ENCODE results near the gene NTN1. TPM values are rescaled to one million over a fixed set of nuclear protein-coding genes. Genes with fewer than 3 reads are reported as not detected.

Gene NTN1
- polyA plus RNA-seq, 1 experiment: 0.05 TPM

DNA sequence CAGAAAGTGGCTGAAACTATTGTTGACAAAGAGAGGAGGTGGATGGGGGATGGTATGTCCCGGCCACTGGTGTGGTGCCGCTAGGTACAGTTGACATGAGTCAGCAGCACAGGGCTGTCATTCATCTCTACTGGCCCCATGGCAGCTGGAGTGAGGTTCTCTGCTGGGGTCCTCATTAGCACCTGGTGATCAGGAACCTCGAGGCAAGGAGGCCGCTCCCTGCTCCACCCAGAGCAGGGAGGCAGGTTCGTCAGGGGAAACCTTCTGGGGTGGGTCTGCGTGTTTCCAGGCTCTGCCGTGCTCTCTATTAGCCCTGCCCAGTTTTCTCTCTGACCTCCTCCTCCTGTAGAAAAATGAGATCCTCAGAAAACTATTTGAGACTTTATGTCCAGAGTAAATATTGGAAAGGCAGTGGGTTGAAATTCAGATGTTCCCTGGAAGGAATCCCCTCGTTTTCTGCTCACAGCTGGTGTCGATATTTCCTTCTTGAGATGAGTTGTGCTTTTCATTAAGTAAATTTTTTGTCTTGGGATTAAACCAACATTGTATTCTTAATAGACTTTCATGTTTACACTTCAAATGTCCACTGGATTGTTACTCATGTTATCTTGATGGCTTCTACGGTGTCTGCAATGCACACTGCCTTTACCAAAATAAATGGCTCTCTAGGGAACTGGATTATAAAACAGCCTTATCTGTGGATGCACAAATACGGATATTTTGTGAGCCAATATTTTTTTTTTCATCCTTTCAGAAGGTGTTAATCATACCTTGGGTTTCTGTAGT, 7.1 kb downstream of the NTN1 start:
- Histone ChIP-seq H3K27ac (ENCODE audit: low read depth, low read length) (no peak overlapping the region), H3K27me3 (ENCODE audit: control insufficient read depth, insufficient read depth, low read length) (peaks cover 15% of the 10 kb centered on the region), H3K4me3 (ENCODE audit: low read depth, low read length) (no peak overlapping the region), H3K9me3 (ENCODE audit: control insufficient read depth, insufficient read depth, low read length) (no peaks in the 10 kb centered on the region)
- POLR2A ChIA-PET: no interaction called here
- DNase-seq (ENCODE audit: low read depth, low spot score): no peak
- CTCF ChIA-PET: no interaction called here
- TF ChIP-seq, protein P1, sequence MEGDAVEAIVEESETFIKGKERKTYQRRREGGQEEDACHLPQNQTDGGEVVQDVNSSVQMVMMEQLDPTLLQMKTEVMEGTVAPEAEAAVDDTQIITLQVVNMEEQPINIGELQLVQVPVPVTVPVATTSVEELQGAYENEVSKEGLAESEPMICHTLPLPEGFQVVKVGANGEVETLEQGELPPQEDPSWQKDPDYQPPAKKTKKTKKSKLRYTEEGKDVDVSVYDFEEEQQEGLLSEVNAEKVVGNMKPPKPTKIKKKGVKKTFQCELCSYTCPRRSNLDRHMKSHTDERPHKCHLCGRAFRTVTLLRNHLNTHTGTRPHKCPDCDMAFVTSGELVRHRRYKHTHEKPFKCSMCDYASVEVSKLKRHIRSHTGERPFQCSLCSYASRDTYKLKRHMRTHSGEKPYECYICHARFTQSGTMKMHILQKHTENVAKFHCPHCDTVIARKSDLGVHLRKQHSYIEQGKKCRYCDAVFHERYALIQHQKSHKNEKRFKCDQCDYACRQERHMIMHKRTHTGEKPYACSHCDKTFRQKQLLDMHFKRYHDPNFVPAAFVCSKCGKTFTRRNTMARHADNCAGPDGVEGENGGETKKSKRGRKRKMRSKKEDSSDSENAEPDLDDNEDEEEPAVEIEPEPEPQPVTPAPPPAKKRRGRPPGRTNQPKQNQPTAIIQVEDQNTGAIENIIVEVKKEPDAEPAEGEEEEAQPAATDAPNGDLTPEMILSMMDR (IDR thresholded peaks at IDR 0.05; ENCODE audit: low read depth, low read length): no peak

DNA sequence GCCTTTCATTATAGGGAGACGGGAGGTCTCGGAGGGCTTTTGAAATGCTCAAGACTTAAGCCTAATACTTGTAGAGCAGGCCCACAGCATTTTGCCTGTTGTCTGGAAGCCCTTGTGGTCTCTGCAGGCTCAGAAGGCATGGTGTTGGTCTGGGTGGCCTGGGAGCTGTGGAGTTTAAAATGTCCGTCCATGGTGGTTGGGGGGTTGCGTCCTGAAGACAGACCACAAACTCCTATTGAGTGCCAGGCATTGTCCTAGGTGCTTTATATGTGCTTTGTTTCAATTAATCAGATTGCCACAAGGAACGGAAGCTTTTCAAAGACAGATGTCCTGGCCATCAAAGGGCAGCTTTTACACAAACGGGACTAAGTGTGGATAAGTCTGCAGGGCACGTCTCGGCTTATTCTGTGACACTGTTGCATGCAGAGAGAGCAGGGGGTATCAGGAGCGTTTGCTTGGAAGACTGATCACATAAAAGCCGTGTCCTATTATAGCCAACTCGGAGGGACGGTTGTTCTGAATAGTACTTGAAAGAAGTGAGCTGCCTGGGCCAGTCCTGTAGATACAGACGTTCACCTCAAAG, 7.8 kb downstream of the NTN1 start:
- H3K4me3 ChIP-seq (ENCODE audit: low read depth, low read length): no peak overlapping the region
- peaks cover 8% of the 10 kb centered on the region for H3K27me3 ChIP-seq (ENCODE audit: control insufficient read depth, insufficient read depth, low read length)
- TF ChIP-seq, protein P1 (IDR thresholded peaks at IDR 0.05; ENCODE audit: low read depth, low read length): no peak
- no peak for DNase-seq (ENCODE audit: low read depth, low spot score)
- H3K27ac ChIP-seq (ENCODE audit: low read depth, low read length): no peak overlapping the region
- ChIA-PET POLR2A (no interaction called here), CTCF (no interaction called here)
- H3K9me3 ChIP-seq (ENCODE audit: control insufficient read depth, insufficient read depth, low read length): no peaks in the 10 kb centered on the region

DNA sequence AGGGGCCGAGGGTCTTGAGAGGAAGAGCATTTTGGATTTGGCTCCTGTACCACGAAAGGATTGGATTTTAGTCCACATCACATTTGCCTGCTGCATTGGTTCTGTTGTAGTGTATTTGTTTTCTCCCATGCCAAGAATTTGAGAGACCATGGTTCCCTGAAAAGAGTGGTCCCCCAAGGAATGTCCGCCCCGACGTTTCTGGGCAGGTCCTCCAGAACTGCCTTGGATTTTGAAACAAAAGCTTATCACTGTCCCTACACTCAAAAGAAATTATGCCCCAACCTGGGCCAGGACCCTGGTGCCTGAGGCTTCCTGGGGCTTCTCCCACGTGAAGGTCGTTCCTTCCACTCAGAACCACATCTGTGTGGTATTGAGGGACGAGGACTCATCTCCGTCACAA, 10.8 kb downstream of the NTN1 start:
- ChIA-PET POLR2A (no interaction called here), CTCF (no interaction called here)
- TF ChIP-seq, protein P1 (IDR thresholded peaks at IDR 0.05; ENCODE audit: low read depth, low read length): no peak
- no peak overlapping the region for H3K4me3 ChIP-seq (ENCODE audit: low read depth, low read length)
- no peak for DNase-seq (ENCODE audit: low read depth, low spot score)
- no peak overlapping the region for H3K27ac ChIP-seq (ENCODE audit: low read depth, low read length)
- H3K27me3 ChIP-seq (ENCODE audit: control insufficient read depth, insufficient read depth, low read length): no peaks in the 10 kb centered on the region
- H3K9me3 ChIP-seq (ENCODE audit: control insufficient read depth, insufficient read depth, low read length): no peaks in the 10 kb centered on the region

DNA sequence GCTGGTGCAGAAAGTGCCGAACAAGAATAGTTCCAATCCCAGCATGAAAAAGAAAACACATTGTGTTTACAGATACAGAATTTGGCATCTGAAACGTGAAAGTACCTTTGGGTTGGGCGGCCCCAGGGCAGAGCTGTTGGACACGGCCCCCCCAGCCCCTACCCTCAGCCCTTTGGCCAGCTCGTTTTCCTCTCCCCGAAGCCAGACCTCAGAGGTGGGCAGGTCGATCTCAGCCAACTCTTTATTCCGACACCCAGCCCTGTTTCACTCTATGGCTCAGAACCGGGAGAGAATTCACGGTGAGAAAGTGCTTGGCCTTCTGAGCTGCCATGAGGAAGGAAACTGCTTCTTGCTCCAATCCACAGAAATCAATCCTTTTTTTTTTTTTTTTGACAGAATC, 11.3 kb downstream of the NTN1 start:
- POLR2A ChIA-PET: no interaction called here
- no peak overlapping the region for H3K4me3 ChIP-seq (ENCODE audit: low read depth, low read length)
- H3K9me3 ChIP-seq (ENCODE audit: control insufficient read depth, insufficient read depth, low read length): no peaks in the 10 kb centered on the region
- H3K27me3 ChIP-seq (ENCODE audit: control insufficient read depth, insufficient read depth, low read length): no peaks in the 10 kb centered on the region
- DNase-seq (ENCODE audit: low read depth, low spot score): no peak
- CTCF ChIA-PET: no interaction called here
- H3K27ac ChIP-seq (ENCODE audit: low read depth, low read length): no peak overlapping the region
- TF ChIP-seq, protein P1 (IDR thresholded peaks at IDR 0.05; ENCODE audit: low read depth, low read length): no peak

DNA sequence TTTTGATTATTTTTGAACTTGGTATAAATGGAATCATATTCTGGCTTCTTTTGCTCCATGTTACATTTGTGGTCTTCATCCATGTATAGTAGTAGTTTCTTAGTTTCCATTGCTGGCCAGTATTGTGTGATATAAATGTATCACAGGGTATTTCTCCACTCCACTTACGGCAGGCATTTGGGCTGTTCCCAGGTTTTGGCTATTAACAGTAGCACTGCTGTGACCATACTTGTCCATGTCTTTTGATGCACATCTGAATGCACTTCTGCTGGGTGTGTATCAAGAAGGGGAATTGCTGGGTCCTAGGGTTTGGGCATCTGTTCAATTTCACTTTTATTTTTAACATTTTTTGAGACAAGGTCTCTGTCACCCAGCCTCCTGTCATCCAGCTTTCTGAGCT, 13.9 kb downstream of the NTN1 start:
- Histone ChIP-seq H3K27ac (ENCODE audit: low read depth, low read length) (no peak overlapping the region), H3K4me3 (ENCODE audit: low read depth, low read length) (no peak overlapping the region), H3K27me3 (ENCODE audit: control insufficient read depth, insufficient read depth, low read length) (no peaks in the 10 kb centered on the region), H3K9me3 (ENCODE audit: control insufficient read depth, insufficient read depth, low read length) (no peaks in the 10 kb centered on the region)
- CTCF ChIA-PET: no interaction called here
- TF ChIP-seq, protein P1 (IDR thresholded peaks at IDR 0.05; ENCODE audit: low read depth, low read length): no peak
- no peak for DNase-seq (ENCODE audit: low read depth, low spot score)
- POLR2A ChIA-PET: no interaction called here
